GM18868 (cell line): ENCODE measurements around the gene PPM1M.

ENCODE experiments used
- ATAC-seq: cut with Tn5 transposase; IDR thresholded peaks from one replicate; pipeline ENCODE4 v1.9.1; 2021; ENCODE audit warnings: mild to moderate bottlenecking, moderate library complexity; ENCODE audit not compliant: unreplicated experiment

Gene PPM1M

GRCh38 chr3:52229656-52230055 is 15.9 kb upstream of the PPM1M start:
- no peak for ATAC-seq

GRCh38 chr3:52230461-52230860 is 15.1 kb upstream of the PPM1M start:
- ATAC-seq, result no peak

GRCh38 chr3:52230889-52231499 is 14.6 kb upstream of the PPM1M start:
- no peak for ATAC-seq

- peak; percentile 41 for ATAC-seq
Measured at GRCh38 chr3:52231502-52232278, 13.9 kb upstream of the PPM1M start.

GRCh38 chr3:52232279-52233107 is 13.1 kb upstream of the PPM1M start:
- no peak for ATAC-seq

GRCh38 chr3:52233108-52233591 is 12.4 kb upstream of the PPM1M start:
- ATAC-seq, result no peak

- ATAC-seq, result no peak
Measured at GRCh38 chr3:52233968-52234367, 11.6 kb upstream of the PPM1M start.

- no peak for ATAC-seq
Measured at GRCh38 chr3:52234516-52235447, 10.8 kb upstream of the PPM1M start.

- no peak for ATAC-seq
Measured at GRCh38 chr3:52236424-52236886, 9.1 kb upstream of the PPM1M start.

- ATAC-seq, result no peak
Measured at GRCh38 chr3:52237006-52237656, 8.4 kb upstream of the PPM1M start.

- no peak for ATAC-seq
Measured at GRCh38 chr3:52237657-52238172, 7.8 kb upstream of the PPM1M start.

- no peak for ATAC-seq
Measured at GRCh38 chr3:52238193-52238760, 7.3 kb upstream of the PPM1M start.

- peak; percentile 78 for ATAC-seq
Measured at GRCh38 chr3:52238761-52239701, 6.5 kb upstream of the PPM1M start, which contains the start of gene TWF2. Gene TWF2 (minus strand): TSS chr3:52239158. CDS start chr3:52239016, 142 bp downstream.

GRCh38 chr3:52240059-52240885 is 5.3 kb upstream of the PPM1M start:
- ATAC-seq, result no peak

GRCh38 chr3:52240886-52241370 is 4.6 kb upstream of the PPM1M start:
- ATAC-seq, result no peak

- ATAC-seq, result no peak
Measured at GRCh38 chr3:52242039-52242438, 3.5 kb upstream of the PPM1M start.
